GM12878 (cell line): ENCODE results near the gene SCYL3. TPM values are rescaled to one million over a fixed set of nuclear protein-coding genes. Genes with fewer than 3 reads are reported as not detected.

ENCODE experiments used
- ATAC-seq: fragments of 200-7000 bp; cut with Tn5 transposase; 3 replicates; pipeline ENCODE4 v1.9.1; 2020; ENCODE audit warnings: mild to moderate bottlenecking, moderate library complexity
- BruUV-seq: library from RNA; stranded (reverse); fragments of 400-500 nt; replicated peaks from 2 replicates; lab custom pipeline; 2021; lab: Mats Ljungman, UMichigan
- CTCF ChIA-PET: fragments of 300-600 bp; sonication (Branson Sonifier 250); formaldehyde crosslinking; extraction: SDS; loops from one replicate; lab custom pipeline; 2021; ENCODE audit warnings: inconsistent platforms; lab: Yijun Ruan, JAX
- POLR2A ChIA-PET: fragments of 350-600 bp; formaldehyde crosslinking; extraction: SDS; loops from one replicate; lab custom pipeline; 2021; ENCODE audit warnings: inconsistent platforms; lab: Charles Lee
- RAD21 ChIA-PET: fragments of 300-600 bp; sonication (Branson Sonifier 250); formaldehyde crosslinking; loops from one replicate; lab custom pipeline; 2023; ENCODE audit warnings: antibody characterized with exemption; ENCODE audit not compliant: unreplicated experiment; lab: Charles Lee
- SMC1A ChIA-PET: fragments of 300-600 bp; sonication (Branson Sonifier 250); formaldehyde crosslinking; loops from one replicate; lab custom pipeline; 2023; ENCODE audit not compliant: unreplicated experiment, uncharacterized antibody; lab: Charles Lee
- DNase-seq: peaks from one replicate; pipeline ENCODE4 v3.0.0-alpha.2; 2011; ENCODE audit warnings: low read depth, low spot score
- FAIRE-seq: peaks from 3 replicates; lab custom pipeline; 2011; peaks lifted over from hg19 to GRCh38; lab: Jason Lieb, UNC
- H2AFZ ChIP-seq: 2 replicates; pipeline ENCODE4 v1.6.0; 2011; ENCODE audit warnings: low read depth, low read length, control low read depth; ENCODE audit not compliant: control insufficient read depth
- H3K27ac ChIP-seq: 2 replicates; pipeline ENCODE4 v1.5.1; 2011; ENCODE audit warnings: control low read depth; ENCODE audit not compliant: control insufficient read depth, insufficient read depth
- H3K27me3 ChIP-seq, 2 experiments: replicated peaks in 1 of 2; 2 replicates each; pipeline versions ENCODE4 v1.6.0 to v1.6.1; 2011; ENCODE audit warnings: low read length in 1 of 2; ENCODE audit not compliant: control insufficient read depth in 2 of 2, insufficient read depth in 2 of 2
- H3K36me3 ChIP-seq, 2 experiments: 2 replicates each; pipeline ENCODE4 v1.5.1; 2011; ENCODE audit warnings: low read length in 1 of 2; ENCODE audit not compliant: control insufficient read depth in 2 of 2, insufficient read depth in 2 of 2
- H3K4me1 ChIP-seq: 2 replicates; pipeline ENCODE4 v1.6.1; 2011; ENCODE audit warnings: mild to moderate bottlenecking, low read length, moderate library complexity, mixed read lengths; ENCODE audit not compliant: control insufficient read depth, insufficient read depth
- H3K4me2 ChIP-seq: 2 replicates; pipeline ENCODE4 v1.6.0; 2011; ENCODE audit warnings: control low read depth; ENCODE audit not compliant: control insufficient read depth, insufficient read depth
- H3K4me3 ChIP-seq: fragments of 200-600 bp; sonication (generic); 2 replicates; pipeline ENCODE4 v1.5.1; 2016
- H3K79me2 ChIP-seq: 2 replicates; pipeline ENCODE4 v1.6.0; 2011; ENCODE audit warnings: low read length; ENCODE audit not compliant: control insufficient read depth, insufficient read depth
- H3K9ac ChIP-seq: 2 replicates; pipeline ENCODE4 v1.8.0; 2011; ENCODE audit warnings: low read length, control low read depth, mixed read lengths; ENCODE audit not compliant: control insufficient read depth, insufficient read depth
- H3K9me3 ChIP-seq: replicated peaks from 3 replicates; pipeline ENCODE4 v1.5.1; 2011; ENCODE audit warnings: mild to moderate bottlenecking, low read length; ENCODE audit not compliant: control insufficient read depth, insufficient read depth
- H4K20me1 ChIP-seq: 2 replicates; pipeline ENCODE4 v1.6.0; 2011; ENCODE audit not compliant: control insufficient read depth, insufficient read depth
- ATF2 ChIP-seq: IDR thresholded peaks from 2 replicates; pipeline ENCODE4 v1.6.1; 2012; ENCODE audit warnings: low read length, inconsistent platforms
- DPF2 ChIP-seq: fragments of 450-650 bp; IDR thresholded peaks from 2 replicates; pipeline ENCODE4 v1.6.1; 2017; ENCODE audit warnings: mild to moderate bottlenecking
- EED ChIP-seq: sonication (generic); IDR thresholded peaks from 2 replicates; pipeline ENCODE4 v1.6.1; 2016; ENCODE audit warnings: antibody characterized with exemption, low read depth
- IKZF2 ChIP-seq, 2 experiments: fragments of 450-650 bp; IDR thresholded peaks; 2 replicates each; pipeline ENCODE4 v1.6.1; 2017; ENCODE audit warnings: mild to moderate bottlenecking in 2 of 2, moderate library complexity in 2 of 2
- NKRF ChIP-seq: fragments of 450-650 bp; conservative IDR thresholded peaks from 2 replicates; pipeline ENCODE4 v1.6.1; 2017; ENCODE audit warnings: mild to moderate bottlenecking, moderate library complexity
- SMARCA5 ChIP-seq: fragments of 450-650 bp; IDR thresholded peaks from 2 replicates; pipeline ENCODE4 v1.6.1; 2017; ENCODE audit warnings: mild to moderate bottlenecking
- WRNIP1 ChIP-seq: IDR thresholded peaks from 2 replicates; pipeline ENCODE4 v1.6.1; 2011; ENCODE audit warnings: low read depth, low read length, improper control_type of control experiment, borderline replicate concordance
- WGBS: methylation state at CpG from one replicate; pipeline ENCODE4 v1.1.6; 2016; ENCODE audit warnings: low lambda C conversion rate; ENCODE audit not compliant: insufficient replicate concordance, insufficient coverage; ENCODE audit errors: missing lambda C conversion rate; 5-methylcytosine and 5-hydroxymethylcytosine counted together
- in situ Hi-C: fragments of 300-500 bp; cut with MboI; formaldehyde crosslinking; loops from 9 replicates; pipeline ENCODE4 v1.14.3; 2018; ENCODE audit warnings: mixed read lengths
- intact Hi-C: fragments of 100-400 bp; cut with micrococcal nuclease; formaldehyde crosslinking; loops from one replicate; pipeline ENCODE4 v1.14.2; 2022; ENCODE audit not compliant: unreplicated experiment
- polyA plus RNA-seq, 11 experiments: library from polyadenylated mRNA; depleted of rRNA in 4 of 11; unstranded in 6 of 11; stranded (reverse) in 5 of 11; fragments of >200 nt; fragmentation: Nextera tagmentation in 4 of 11; fragmentation: Illumina TruSeq in 1 of 11; extraction: Ambion mirVana in 4 of 11; extraction: Trizol in 1 of 11; gene quantifications; 1 replicate in 1 of 11; 2 replicates in 10 of 11; pipeline versions ENCODE4 v1.2.1 to v1.2.3, GENCODE V29; 2011 to 2016; ENCODE audit warnings: inconsistent platforms in 2 of 11, missing spikeins in 2 of 11, low read depth in 1 of 11
- total RNA-seq, 4 experiments: library from RNA; depleted of rRNA in 3 of 4; stranded (reverse); fragments of >200 nt in 3 of 4; fragmentation: Illumina TruSeq in 1 of 4; extraction: Trizol in 1 of 4; gene quantifications; 2 replicates each; pipeline versions ENCODE4 v1.2.1 to v1.2.3, GENCODE V29; 2013 to 2021

The SCYL3 gene
- total and polyA plus RNA-seq, 10 of the 15 experiments (the other 5 are each of a cell fraction or from before 2014, with no cell fraction given): 4.3 to 14.3 (median 10.3) TPM

GRCh38 chr1:169890761-169891538 lies 2.7 kb downstream of the SCYL3 start (continued):
- TF ChIP-seq ATF2 (no peak), EED (no peak)

GRCh38 chr1:169889871-169890270 lies 3.8 kb downstream of the SCYL3 start:
- RAD21 ChIA-PET: interaction anchor here (0.6 to 5.9 kb wide), 5 partner anchors 11 to 108 kb away, joined by 3 to 104 read pairs (median 5); no protein-coding TSS in a partner anchor
- DNase-seq (no peak), FAIRE-seq (no peak), ATAC-seq (no peak)
- Histone ChIP-seq H3K9ac (no peak overlapping the region), H3K79me2 (peaks cover 54% of the 10 kb centered on the region), H3K4me2 (0 out of 2 replicates have a peak overlapping the region, but pooled peaks have one; percentile 17), H3K4me3 (no peak overlapping the region), H3K27ac (no peak overlapping the region), H4K20me1 (no peaks in the 10 kb centered on the region), H3K27me3 (no peaks in the 10 kb centered on the region), H3K4me1 (peaks cover 11% of the 10 kb centered on the region), H3K36me3 (peaks cover 1 to 3% of the 10 kb centered on the region in 2 experiments; a peak in 2 of 4 replicates), H2AFZ (no peak overlapping the region), H3K9me3 (no peaks in the 10 kb centered on the region)
- in situ Hi-C loops: no loop called here
- 100% methylated on average over 2 of the region's 2 CpGs for WGBS
- BruUV-seq: no TSS peak
- TF ChIP-seq WRNIP1 (0 out of 2 replicates have a peak, but pooled peaks have one; percentile 88), NKRF (no peak), IKZF2 (IDR thresholded peaks at IDR 0.05) (no peak), SMARCA5 (no peak), DPF2 (peak; percentile 95)
- SMC1A ChIA-PET: interaction anchor here (0.5 to 5.9 kb wide), 7 partner anchors 11 to 1088 kb away, joined by 3 to 65 read pairs (median 4); no protein-coding TSS in a partner anchor
- POLR2A ChIA-PET: interaction anchor here (6.7 kb wide), 1 partner anchor 15 kb away, joined by 131 read pairs; no protein-coding TSS in a partner anchor
- CTCF ChIA-PET: interaction anchor here (2.0 kb wide), 1 partner anchor 37 kb away, joined by 5 read pairs; no protein-coding TSS in a partner anchor
- intact Hi-C loops: loop anchor here (5.0 to 10.0 kb wide), 4 partner anchors 37 to 642 kb away; partner anchors contain the start of genes GORAB and KIFAP3
